ES-I3 (cell line): ENCODE measurements around the gene URB2.
"Not testable (repeated sequence)": the region's sequence is repeated elsewhere in the genome, so short reads cannot be mapped to it uniquely, and the experiment has no call there.

ENCODE experiments used
- H3K36me3 ChIP-seq: 2 replicates; pipeline ENCODE4 v1.6.1; 2013; ENCODE audit warnings: mild to moderate bottlenecking, low read length, control low read depth, moderate library complexity; ENCODE audit not compliant: insufficient read depth
- H3K4me1 ChIP-seq: 2 replicates; pipeline ENCODE4 v1.6.1; 2013; ENCODE audit warnings: mild to moderate bottlenecking, control low read depth, low read length; ENCODE audit not compliant: insufficient read depth
- H3K9ac ChIP-seq: 2 replicates; pipeline ENCODE4 v1.6.1; 2013; ENCODE audit warnings: low read depth, mild to moderate bottlenecking, low read length, moderate library complexity
- H3K9me3 ChIP-seq: 2 replicates; pipeline ENCODE4 v1.6.1; 2013; ENCODE audit warnings: mild to moderate bottlenecking, low read length, moderate library complexity; ENCODE audit not compliant: control insufficient read depth, insufficient read depth

Gene URB2

DNA sequence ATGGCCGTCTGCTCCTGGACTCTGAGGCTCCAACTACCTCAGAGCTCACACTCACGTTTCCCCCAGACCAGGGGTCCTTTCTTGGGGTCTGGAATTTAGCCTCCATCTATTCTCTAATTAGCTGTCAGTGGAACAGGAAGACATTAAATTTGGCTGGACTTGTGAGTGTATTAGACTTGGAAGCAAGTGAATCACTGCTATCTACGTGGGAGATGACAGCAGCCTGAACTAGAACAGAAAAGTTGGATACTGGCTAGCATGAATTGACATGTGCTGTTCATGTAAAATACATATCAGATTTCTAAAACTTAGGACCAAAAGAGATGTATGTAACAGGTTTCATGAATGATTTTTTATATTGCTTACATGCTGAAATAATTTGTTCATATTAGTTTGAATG is 28.2 kb upstream of the URB2 start:
- H3K9me3 ChIP-seq: no peaks in the 10 kb centered on the region
- peaks cover 7% of the 10 kb centered on the region; the same call in 1 of the 2 replicates for H3K4me1 ChIP-seq
- H3K36me3 ChIP-seq: peaks cover 8% of the 10 kb centered on the region; the same call in 1 of the 2 replicates
- H3K9ac ChIP-seq: no peak overlapping the region

DNA sequence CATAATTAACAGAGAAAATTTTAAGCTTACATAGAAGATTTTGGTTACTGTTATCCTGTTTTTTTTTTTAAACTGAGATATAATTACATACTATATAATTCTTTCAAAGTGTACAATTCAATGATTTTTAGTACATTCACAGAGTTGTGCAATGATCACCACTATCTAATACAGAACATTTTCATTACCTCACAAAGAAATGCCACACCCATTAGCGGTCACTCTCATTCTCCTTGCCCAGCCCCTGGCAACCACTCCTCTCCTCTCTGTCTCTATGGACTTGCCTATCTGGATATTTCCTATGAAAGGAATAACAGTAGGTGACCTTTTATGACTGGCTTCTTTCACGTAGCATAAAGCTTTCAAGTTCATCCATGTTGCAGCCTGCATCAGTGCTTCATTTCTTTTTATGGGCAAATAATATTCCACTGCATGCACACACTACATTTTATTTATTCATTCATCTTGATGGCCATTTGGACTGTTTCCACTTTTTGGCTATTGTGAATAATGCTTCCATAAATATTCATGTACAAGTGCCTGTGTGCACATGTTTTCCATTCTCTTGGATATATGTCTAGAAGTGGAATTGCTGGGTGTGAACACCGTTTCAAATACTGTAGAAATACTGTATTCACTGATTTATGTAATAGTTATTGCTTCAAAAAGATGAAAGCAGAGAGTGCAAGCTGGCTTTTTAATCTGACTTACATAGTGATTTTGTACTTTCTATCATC is 26.7 kb upstream of the URB2 start:
- H3K36me3 ChIP-seq: peaks cover 6% of the 10 kb centered on the region; the same call in 1 of the 2 replicates
- H3K9ac ChIP-seq: no peak overlapping the region
- no peaks in the 10 kb centered on the region for H3K9me3 ChIP-seq
- H3K4me1 ChIP-seq: peaks cover 7% of the 10 kb centered on the region; the same call in 1 of the 2 replicates

DNA sequence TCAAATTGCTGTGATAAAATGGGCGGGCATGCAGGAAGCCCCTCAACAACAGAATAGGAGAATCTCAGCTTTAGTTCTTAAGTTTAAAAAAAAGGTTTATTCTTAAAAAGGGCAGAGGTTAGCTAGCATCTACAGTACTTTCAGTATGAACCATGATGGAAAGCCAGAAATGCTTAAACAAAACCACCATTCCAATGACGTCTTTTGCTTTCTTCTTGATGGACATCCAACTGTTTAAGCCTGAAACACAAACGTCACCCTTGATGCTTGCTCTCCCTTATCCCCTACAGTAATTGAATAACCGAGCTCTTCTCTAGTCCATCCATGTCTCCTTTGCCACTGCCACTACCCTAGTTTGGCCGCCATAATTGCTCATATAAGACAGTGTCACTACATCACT is 25.8 kb upstream of the URB2 start:
- Histone ChIP-seq H3K36me3 (peaks cover 3% of the 10 kb centered on the region), H3K9me3 (no peaks in the 10 kb centered on the region), H3K9ac (no peak overlapping the region), H3K4me1 (peaks cover 7% of the 10 kb centered on the region; the same call in 1 of the 2 replicates)

DNA sequence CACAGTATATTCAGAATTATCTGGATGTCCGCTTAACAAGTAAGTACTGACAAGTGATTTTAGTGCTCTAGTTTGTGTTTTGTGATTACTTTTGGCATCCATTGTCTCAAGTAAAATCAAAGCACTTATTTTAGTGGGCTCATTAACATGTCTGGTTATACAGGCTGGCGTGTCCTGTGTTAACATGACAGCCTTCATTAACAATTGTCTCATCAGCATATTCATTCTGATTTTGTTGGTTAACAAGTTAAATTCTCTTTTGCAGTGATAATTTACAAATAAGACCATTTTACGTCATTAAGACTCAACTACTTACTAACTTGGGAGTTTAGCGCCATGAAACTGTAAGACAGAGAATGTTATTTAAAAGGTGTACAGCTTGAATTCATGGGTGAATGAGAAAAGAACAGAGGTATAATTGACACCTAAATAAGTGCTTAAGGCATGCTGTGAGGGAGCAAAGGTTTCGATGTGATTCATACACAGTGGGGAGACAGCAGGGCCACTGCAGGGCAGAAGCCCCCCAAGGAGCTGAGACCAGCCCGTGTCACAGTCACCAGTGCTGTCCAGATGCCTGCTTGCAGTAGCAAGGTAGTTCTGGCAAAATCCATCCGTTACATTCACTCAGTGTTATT is 22.6 kb upstream of the URB2 start:
- H3K9me3 ChIP-seq: no peaks in the 10 kb centered on the region
- peaks cover 3% of the 10 kb centered on the region for H3K36me3 ChIP-seq
- peaks cover 7% of the 10 kb centered on the region; the same call in 1 of the 2 replicates for H3K4me1 ChIP-seq
- H3K9ac ChIP-seq: no peak overlapping the region

DNA sequence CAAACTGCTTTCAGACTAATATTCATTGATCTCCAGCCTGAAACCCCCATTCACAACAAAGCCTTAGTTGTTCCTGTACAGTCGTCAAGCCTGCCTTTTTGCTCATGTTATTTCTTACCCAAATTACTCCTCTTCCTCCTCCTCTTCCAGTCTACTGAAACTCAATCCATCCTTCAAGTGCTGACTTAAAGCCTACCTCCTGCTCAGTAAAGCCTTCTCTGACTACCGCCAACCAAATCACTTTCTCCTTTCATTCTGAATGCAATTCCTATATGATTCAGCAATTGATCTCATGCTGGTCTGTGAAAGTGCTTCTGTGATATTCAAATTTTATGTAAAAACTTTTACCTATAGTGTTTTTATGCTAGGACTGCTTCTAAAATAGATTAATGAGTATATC is 18.7 kb upstream of the URB2 start:
- Histone ChIP-seq H3K4me1 (no peaks in the 10 kb centered on the region), H3K9me3 (no peaks in the 10 kb centered on the region), H3K9ac (no peak overlapping the region), H3K36me3 (peaks cover 4% of the 10 kb centered on the region)

DNA sequence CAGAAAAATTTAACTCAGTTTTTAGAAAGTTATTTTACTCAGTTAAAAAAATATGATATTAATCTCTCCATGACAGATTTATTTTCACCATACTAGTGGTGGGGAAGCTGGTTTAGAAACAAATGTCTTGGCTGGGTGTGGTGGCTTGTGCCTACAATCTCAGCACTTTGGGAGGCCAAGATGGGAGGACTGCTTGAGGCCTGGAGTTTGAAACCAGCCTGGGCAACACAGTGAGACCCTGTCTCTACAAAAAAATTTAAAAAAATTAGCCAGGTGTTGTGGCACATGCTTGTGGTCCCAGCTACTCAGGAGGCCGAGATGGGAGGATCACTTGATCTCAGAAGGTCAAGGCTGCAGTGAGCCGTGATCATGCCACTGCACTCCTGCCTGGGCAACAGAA is 17.5 kb upstream of the URB2 start:
- peaks cover 7% of the 10 kb centered on the region for H3K36me3 ChIP-seq
- H3K9ac ChIP-seq: no peak overlapping the region
- no peaks in the 10 kb centered on the region for H3K4me1 ChIP-seq
- no peaks in the 10 kb centered on the region for H3K9me3 ChIP-seq

DNA sequence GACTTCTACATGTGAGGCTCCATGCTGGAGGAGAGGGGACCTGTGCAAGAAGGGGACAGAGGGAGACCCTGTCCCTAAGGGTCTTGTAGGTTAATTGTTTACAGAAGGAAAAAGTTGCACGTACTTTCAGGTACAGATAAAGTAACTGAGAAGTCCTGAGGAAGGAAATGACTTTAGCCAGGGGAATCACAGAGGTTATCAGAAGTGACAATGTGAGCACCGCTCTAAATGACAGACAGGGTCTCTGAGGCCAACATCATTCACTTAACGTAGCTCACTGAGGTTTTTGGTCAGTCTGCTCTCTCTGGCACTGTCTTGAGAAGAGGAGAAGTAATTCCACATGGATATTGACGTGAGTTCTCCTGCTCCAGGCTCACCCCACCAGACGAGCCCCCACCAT is 12.1 kb upstream of the URB2 start:
- Histone ChIP-seq H3K9me3 (no peaks in the 10 kb centered on the region), H3K36me3 (peaks cover 7% of the 10 kb centered on the region), H3K9ac (no peak overlapping the region), H3K4me1 (peaks cover 6% of the 10 kb centered on the region; the same call in 1 of the 2 replicates)

DNA sequence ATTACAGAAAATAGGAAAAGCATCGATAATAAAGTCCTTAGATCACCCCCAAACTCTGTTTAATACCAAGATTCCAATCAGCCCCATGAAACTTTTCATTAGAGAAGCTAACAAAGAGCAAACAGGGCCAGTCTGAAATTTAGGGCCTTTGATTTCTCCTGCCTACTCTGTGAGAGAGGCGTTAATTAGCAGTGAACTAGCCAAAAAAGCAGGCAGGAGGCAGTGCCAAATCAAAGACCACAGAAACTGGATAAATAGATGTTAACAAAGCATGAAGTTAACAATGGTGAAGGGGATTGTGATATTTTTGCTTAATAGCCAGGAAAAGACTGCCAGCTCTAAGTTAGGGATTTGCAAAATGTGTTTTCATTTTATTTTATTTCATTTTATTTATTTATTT is 11.3 kb upstream of the URB2 start:
- peaks cover 6% of the 10 kb centered on the region; the same call in 1 of the 2 replicates for H3K4me1 ChIP-seq
- H3K36me3 ChIP-seq: peaks cover 7% of the 10 kb centered on the region
- H3K9me3 ChIP-seq: no peaks in the 10 kb centered on the region
- no peak overlapping the region for H3K9ac ChIP-seq

DNA sequence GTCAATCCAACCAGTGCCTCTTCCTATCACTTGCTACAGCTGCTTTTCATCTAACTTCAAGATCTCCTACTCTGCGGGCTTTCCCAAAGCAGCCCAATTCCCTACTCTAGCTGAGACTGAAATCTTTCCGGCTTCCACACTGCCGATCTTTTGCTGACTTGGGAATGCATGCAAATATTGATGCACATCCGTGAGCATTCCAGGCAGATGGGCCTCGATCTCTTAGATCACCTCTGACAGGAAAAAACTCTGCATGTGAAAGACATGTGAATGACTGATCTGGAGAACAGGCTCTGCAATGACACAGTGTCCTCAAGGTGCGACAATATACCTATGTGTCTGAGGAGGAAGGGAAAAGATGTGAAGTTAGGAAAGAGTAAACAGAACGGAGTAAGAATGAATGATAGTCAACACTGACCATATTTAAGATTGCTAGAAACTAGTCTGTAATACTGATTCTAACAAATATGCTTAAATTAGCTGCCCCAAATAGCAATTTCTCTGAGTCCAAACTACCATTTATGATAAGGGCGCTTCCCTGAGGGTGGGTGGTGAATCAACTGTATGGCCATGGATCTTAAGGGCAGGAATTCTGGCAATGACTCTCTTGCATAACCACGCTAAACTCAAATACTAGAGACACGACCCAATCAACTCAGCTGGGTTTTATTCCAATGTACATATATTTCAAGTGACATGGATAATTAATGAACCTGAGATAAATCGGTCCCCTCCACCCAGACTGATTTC is 8.5 kb upstream of the URB2 start:
- Histone ChIP-seq H3K9ac (no peak overlapping the region), H3K9me3 (no peaks in the 10 kb centered on the region), H3K4me1 (peaks cover 6% of the 10 kb centered on the region; the same call in 1 of the 2 replicates), H3K36me3 (0 out of 2 replicates have a peak, but pooled peaks cover 2% of the 10 kb centered on the region)

DNA sequence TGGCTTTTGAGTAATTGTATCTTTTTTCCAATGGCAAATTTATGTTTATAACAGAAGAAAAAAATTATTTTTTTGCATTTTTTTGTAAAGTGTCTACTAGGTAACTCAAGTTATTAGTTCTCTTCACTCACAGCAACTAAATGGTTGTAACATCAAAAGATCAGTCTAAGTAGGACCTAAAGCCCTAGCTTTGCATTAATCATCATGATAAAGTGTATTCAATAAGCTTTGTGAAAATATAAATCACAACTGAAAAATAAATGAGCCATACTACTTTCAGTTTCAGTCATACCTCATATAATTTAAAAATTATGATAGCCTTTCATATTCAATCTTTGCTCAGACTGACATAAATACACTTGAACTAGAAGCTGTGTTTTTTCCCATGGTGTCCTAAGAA is 7.0 kb upstream of the URB2 start:
- H3K9ac ChIP-seq: no peak overlapping the region

DNA sequence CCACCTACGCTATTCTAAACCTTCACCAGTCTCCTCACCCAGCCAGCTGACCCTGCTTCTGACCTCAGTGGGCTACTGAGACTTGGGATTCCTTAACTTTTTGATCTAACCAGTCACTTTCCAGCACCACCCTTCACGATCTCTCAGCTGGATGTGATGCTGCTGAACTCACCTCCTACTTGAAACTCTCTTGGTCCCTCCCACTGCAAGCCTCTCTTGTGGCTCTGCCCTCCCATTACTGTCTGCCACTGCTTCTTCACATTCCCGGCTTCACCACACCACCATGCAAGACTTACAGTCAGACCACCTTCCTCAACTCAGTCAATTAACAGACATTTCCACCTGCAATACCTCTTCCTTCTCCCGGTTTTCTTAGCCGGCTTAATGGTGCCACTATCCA is 6.4 kb upstream of the URB2 start:
- Histone ChIP-seq H3K4me1 (peaks cover 19% of the 10 kb centered on the region; the same call in 1 of the 2 replicates), H3K9me3 (no peaks in the 10 kb centered on the region), H3K9ac (no peak overlapping the region), H3K36me3 (no peaks in the 10 kb centered on the region)

More for the DNA sequence above, 7.0 kb upstream of the URB2 start:
- peaks cover 12% of the 10 kb centered on the region; the same call in 1 of the 2 replicates for H3K4me1 ChIP-seq
- no peaks in the 10 kb centered on the region for H3K36me3 ChIP-seq
- H3K9me3 ChIP-seq: no peaks in the 10 kb centered on the region

DNA sequence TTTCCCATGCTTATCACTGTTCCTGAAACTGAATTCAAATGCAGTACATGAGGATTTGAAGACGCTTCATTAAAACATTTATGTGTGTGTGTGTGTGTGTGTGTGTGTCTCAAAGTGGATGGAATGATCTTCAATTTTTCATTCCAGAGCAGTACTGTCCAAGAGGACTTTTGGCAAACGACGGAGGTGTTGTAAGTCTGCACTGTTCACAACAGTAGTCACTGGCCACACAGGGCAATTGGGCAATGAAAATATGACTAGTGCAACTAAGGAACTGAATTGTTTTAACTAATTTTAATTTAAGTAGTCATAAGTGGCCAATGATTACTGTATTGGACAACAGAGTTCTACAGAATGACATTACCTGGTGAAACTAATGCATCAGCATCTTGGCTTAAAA is 5.2 kb upstream of the URB2 start:
- Histone ChIP-seq H3K36me3 (no peaks in the 10 kb centered on the region), H3K4me1 (peaks cover 19% of the 10 kb centered on the region; the same call in 1 of the 2 replicates), H3K9me3 (no peaks in the 10 kb centered on the region), H3K9ac (no peak overlapping the region)

DNA sequence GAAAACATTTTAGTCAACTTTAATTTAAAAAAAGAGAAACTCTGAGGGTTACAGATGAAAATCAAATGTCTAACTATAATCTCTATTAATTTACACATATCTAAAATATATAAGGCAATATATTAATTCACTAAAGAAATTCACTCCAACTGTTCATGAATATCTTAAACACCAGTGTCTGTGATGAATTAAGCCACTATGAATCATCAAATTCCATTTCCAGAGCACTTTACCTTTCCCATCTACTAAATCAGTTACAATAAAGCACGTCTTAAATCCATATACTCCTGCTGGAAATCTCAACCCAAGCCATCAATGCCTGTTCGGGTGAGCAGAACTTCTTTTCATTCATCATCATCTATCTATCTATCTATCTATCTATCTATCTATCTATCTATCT is 4.4 kb upstream of the URB2 start:
- Histone ChIP-seq H3K9me3 (no peaks in the 10 kb centered on the region), H3K36me3 (no peaks in the 10 kb centered on the region), H3K4me1 (peaks cover 19% of the 10 kb centered on the region; the same call in 1 of the 2 replicates), H3K9ac (no peak overlapping the region)

DNA sequence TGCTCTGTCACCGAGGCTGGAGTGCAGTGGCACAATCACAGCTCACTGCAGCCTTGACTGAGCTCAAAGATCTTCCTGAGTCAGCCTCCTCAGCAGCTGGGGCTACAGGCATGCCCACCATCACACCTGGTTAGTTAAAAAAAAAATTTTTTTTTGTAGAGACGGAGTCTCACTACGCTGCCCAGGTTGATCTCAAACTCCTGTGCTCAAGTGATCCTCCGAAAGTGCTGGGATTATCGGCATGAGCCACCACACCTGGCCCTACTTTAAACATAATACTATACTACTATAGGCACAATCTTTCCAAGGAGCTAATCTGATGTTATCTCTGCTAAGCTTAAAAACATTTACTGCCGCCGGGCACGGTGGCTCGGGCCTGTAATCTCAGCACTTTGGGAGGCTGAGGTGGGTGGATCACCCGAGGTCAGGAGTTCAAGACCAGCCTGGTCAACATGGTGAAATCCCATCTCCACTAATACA is 3.4 kb upstream of the URB2 start:
- H3K36me3 ChIP-seq, H3K9me3 ChIP-seq, H3K9ac ChIP-seq: not testable (repeated sequence)
- peaks cover 14% of the 10 kb centered on the region; the same call in 1 of the 2 replicates for H3K4me1 ChIP-seq
